Neutrophil (primary cell): Measurements from ENCODE around the gene DNM2.

Experiments used
- H3K27ac ChIP-seq: fragments of 200-600 bp; sonication (generic); 2 replicates; pipeline ENCODE4 v1.5.1; 2016; ENCODE audit warnings: mild to moderate bottlenecking, moderate library complexity
- H3K27me3 ChIP-seq: fragments of 200-600 bp; sonication (generic); 2 replicates; pipeline ENCODE4 v1.6.0; 2016; ENCODE audit warnings: mild to moderate bottlenecking
- H3K36me3 ChIP-seq: fragments of 200-600 bp; sonication (generic); 2 replicates; pipeline ENCODE4 v1.5.1; 2017
- H3K4me1 ChIP-seq, 2 experiments: fragments of 200-600 bp in 1 of 2; sonication (generic) in 1 of 2; 1 replicate in 1 of 2; 2 replicates in 1 of 2; pipeline versions ENCODE4 v1.5.1 to v1.6.1; 2013 to 2016; ENCODE audit warnings: low read depth in 1 of 2, low read length in 1 of 2, mild to moderate bottlenecking in 1 of 2, moderate library complexity in 1 of 2; ENCODE audit not compliant: control insufficient read depth in 1 of 2, insufficient read depth in 1 of 2
- H3K4me3 ChIP-seq, 2 experiments: fragments of 200-600 bp in 1 of 2; sonication (generic) in 1 of 2; 1 replicate in 1 of 2; 2 replicates in 1 of 2; pipeline ENCODE4 v1.5.1; 2013 to 2016; ENCODE audit warnings: low read depth in 1 of 2, low read length in 1 of 2, mild to moderate bottlenecking in 1 of 2, moderate library complexity in 1 of 2
- H3K9me3 ChIP-seq: fragments of 200-600 bp; sonication (generic); 2 replicates; pipeline ENCODE4 v1.5.1; 2016
- TF ChIP-seq, protein P1 (sequence below): fragments of 200-600 bp; sonication (generic); IDR thresholded peaks from 2 replicates; pipeline ENCODE4 v1.5.1; 2016; ENCODE audit warnings: antibody characterized with exemption

DNM2 gene

DNA sequence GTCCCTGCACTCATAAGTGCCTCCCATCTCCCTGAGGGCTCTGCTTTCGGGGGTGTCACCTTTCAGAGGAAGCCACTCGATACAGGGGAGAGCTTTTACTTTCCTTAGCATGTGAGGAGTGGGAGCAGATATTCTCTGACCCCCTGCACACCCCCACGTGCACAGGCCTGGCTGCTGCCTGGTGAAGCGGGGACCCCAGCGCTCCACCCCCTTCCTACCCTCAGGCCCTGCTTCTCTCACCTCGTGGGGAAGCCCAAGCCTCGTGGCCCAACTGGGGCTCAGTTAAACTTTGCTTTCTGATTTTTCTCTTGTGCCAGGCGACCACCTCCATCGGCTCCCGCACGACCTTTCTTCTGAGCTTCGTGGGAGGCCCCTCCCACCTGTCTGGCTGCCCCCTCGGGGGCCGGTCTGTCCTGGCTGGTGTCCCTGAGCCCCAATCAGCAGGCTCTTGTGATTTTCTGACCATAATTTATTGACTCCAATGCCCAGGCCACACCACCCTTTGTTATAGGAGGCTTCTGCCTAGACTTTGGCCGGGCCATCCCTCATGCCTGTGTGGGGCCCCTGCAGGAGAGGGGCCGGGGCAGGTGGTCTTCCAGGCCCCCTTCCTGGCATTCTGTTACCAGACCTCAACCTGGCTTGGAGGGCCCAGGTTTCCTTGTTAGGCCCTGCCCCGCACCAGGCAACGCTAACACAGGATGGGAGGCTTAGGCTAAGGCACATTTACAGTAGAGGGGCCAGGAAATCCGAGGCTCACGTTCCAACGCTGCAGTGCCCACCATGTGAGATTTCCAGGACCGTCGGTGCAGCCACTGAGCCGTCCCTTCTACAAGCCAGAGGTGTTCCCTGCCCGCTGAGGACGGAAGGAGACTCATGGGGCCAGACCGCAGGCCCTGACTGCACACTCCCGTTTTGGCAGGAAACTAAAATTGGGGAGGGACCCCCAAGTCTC lies 114.4 kb downstream of the DNM2 start:
- no peak overlapping the region for H3K4me3 ChIP-seq
- peaks cover 10 to 16% of the 10 kb centered on the region in 2 experiments for H3K4me1 ChIP-seq
- TF ChIP-seq, protein P1, sequence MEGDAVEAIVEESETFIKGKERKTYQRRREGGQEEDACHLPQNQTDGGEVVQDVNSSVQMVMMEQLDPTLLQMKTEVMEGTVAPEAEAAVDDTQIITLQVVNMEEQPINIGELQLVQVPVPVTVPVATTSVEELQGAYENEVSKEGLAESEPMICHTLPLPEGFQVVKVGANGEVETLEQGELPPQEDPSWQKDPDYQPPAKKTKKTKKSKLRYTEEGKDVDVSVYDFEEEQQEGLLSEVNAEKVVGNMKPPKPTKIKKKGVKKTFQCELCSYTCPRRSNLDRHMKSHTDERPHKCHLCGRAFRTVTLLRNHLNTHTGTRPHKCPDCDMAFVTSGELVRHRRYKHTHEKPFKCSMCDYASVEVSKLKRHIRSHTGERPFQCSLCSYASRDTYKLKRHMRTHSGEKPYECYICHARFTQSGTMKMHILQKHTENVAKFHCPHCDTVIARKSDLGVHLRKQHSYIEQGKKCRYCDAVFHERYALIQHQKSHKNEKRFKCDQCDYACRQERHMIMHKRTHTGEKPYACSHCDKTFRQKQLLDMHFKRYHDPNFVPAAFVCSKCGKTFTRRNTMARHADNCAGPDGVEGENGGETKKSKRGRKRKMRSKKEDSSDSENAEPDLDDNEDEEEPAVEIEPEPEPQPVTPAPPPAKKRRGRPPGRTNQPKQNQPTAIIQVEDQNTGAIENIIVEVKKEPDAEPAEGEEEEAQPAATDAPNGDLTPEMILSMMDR = no peak
- no peaks in the 10 kb centered on the region for H3K27me3 ChIP-seq
- H3K9me3 ChIP-seq = no peaks in the 10 kb centered on the region
- peaks cover 76% of the 10 kb centered on the region for H3K36me3 ChIP-seq
- peak overlapping the region; percentile 48 for H3K27ac ChIP-seq

DNA sequence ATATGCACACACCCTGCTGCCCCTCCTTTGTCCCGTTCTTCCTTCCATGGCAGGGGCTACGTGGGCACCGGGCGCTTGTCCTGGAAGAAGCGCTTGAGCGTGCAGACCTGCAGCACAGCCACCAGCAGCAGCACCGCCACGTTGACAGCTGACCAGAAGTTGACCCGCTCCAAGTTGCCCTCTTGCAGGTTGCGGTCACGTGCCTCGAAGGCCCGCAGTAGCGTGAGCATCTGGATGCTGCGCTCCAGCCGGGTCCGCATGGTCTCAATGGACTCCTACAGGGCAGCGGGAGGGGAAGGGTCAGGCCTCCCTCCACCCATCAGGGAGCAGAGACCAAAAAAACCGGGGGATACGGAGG lies 115.0 kb downstream of the DNM2 start:
- Histone ChIP-seq H3K4me1 (peaks cover 10 to 16% of the 10 kb centered on the region in 2 experiments), H3K27ac (peak overlapping the region; percentile 48), H3K4me3 (no peak overlapping the region), H3K9me3 (no peaks in the 10 kb centered on the region), H3K27me3 (no peaks in the 10 kb centered on the region), H3K36me3 (peaks cover 69% of the 10 kb centered on the region)
- TF ChIP-seq, protein P1 = no peak

DNA sequence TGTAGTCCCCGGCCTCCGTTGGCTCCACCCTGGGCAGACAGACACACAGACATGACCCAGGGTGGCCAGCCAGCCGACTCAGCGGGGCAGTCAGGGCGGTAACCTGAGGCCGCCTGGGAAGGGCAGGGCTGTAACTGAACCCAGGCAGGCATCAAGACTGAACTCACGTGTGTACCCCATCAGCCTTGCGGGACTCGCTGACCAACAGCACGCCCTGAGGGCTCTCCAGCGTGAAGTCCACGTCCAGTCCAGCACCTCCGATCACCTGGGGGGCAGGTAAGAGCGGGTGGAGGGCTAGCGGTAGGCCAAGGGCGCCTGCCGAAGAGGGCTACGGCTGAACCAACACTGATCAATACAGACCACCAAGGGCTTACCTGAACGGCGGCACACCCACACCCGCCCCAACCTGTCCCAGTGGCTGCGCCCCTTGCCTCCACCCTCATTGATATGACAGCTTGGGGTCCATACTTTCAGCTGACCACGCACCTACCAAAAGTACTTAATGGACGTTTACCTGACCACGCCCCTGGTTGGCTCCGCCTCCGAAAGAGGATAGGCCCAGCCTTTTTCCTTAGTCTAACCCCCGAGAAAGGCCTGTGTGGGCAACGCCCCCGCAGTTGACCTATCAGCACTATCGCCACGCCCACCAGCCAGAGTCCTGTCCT lies 117.3 kb downstream of the DNM2 start:
- TF ChIP-seq, protein P1 = no peak
- Histone ChIP-seq H3K27me3 (no peaks in the 10 kb centered on the region), H3K4me1 (peaks cover 10 to 16% of the 10 kb centered on the region in 2 experiments), H3K9me3 (no peaks in the 10 kb centered on the region), H3K27ac (peak overlapping the region; percentile 98), H3K36me3 (peaks cover 48% of the 10 kb centered on the region), H3K4me3 (peak overlapping the region; percentile 98 to 99)

DNA sequence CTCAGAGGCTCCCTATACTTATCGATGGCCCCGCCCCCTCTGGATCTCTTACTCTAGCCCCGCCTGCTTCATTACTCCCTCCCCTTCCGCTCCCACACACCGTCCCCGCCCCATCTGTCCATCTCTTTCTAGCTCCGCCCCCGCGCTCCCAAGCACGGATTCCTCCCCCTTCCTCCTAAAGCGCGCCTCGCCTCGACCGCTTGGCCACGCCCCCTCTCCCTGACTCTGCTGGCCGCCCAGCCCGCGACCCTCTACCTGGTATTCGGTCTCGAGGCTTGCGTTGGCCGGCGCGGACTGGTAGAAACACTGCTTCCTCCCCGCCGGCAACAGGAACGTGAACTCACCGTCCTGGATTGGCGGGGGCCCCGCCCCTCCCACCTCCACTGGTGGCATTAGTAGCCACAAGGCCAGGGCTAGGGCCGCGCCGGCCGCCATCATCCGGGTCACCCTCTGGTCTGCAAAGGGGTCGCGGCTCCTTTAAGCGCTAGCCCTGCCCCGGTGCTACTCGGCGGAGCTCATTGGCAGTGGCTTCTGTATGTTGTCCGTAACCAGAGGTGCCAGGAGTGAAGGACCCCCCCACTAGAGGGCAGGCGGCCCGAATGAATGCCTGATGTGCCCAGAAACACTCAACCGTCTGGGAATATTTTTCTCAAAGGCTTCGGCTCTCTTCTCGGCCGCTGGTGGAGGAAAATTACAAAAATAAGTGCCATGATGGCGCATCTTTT lies 118.0 kb downstream of the DNM2 start, which contains the start of gene TMED1:
TMED1 (minus strand) TSS at position 459 of the 725 bp plus-strand sequence; CDS start at position 438, 21 bp downstream.
- Histone ChIP-seq H3K27me3 (no peaks in the 10 kb centered on the region), H3K9me3 (no peaks in the 10 kb centered on the region), H3K4me1 (peaks cover 10 to 16% of the 10 kb centered on the region in 2 experiments), H3K36me3 (peaks cover 41% of the 10 kb centered on the region), H3K4me3 (peak within 1 kb of the TSS; percentile 98 to 99), H3K27ac (peak within 1 kb of the TSS; percentile 98)
- TF ChIP-seq, protein P1 = peak; percentile 65
